NCI-H128 (cell line): ENCODE measurements around the gene OR1D5.
A peak's percentile ranks its signal among the peaks of the same experiment; 100 is the strongest.
"Not testable (repeated sequence)": the region's sequence is repeated elsewhere in the genome, so short reads cannot be mapped to it uniquely, and the experiment has no call there.

Source experiments
- DNase-seq: peaks from one replicate; lab custom pipeline; 2025; ENCODE audit not compliant: unreplicated experiment; lab: John Stamatoyannopoulos, UW

OR1D5 gene

GRCh38 chr17:3032258-3033247 lies 30.9 kb downstream of the OR1D5 start:
- DNase-seq = no peak

- DNase-seq = not testable (repeated sequence)
These were observed 32.4 kb downstream of the OR1D5 start for GRCh38 chr17:3030852-3031470.

GRCh38 chr17:3030096-3030495 lies 33.3 kb downstream of the OR1D5 start:
- DNase-seq = no peak

- no peak for DNase-seq
These were observed 34.0 kb downstream of the OR1D5 start for GRCh38 chr17:3029213-3029913.

- no peak for DNase-seq
These were observed 35.4 kb downstream of the OR1D5 start for GRCh38 chr17:3027786-3028532.

- no peak for DNase-seq
These were observed 36.3 kb downstream of the OR1D5 start for GRCh38 chr17:3026856-3027751.

GRCh38 chr17:3026125-3026855 lies 37.1 kb downstream of the OR1D5 start:
- DNase-seq = no peak

GRCh38 chr17:3025421-3026124 lies 37.8 kb downstream of the OR1D5 start:
- DNase-seq = no peak

GRCh38 chr17:3024346-3024745 lies 39.1 kb downstream of the OR1D5 start:
- DNase-seq = no peak

GRCh38 chr17:3022197-3022596 lies 41.2 kb downstream of the OR1D5 start:
- no peak for DNase-seq

- DNase-seq = no peak
These were observed 43.0 kb downstream of the OR1D5 start for GRCh38 chr17:3020381-3020780.

GRCh38 chr17:3019761-3020160 lies 43.6 kb downstream of the OR1D5 start:
- DNase-seq = no peak

- DNase-seq = no peak
These were observed 45.5 kb downstream of the OR1D5 start for GRCh38 chr17:3017936-3018335.

- no peak for DNase-seq
These were observed 47.5 kb downstream of the OR1D5 start for GRCh38 chr17:3015890-3016289.

GRCh38 chr17:3012926-3013581 lies 50.4 kb downstream of the OR1D5 start:
- DNase-seq = peak; percentile 24
